ENCODE data around the gene SORCS2. TPM values are rescaled to one million over a fixed set of nuclear protein-coding genes. Genes with fewer than 3 reads are reported as not detected.

Gene SORCS2
- total RNA-seq, 1 experiment from 2014 or later, result 0.05 TPM

GRCh38 chr4:7422151-7422897, 230.0 kb downstream of the SORCS2 start:
- H3K4me1 ChIP-seq (replicated peaks), result no peaks in the 10 kb centered on the region
- no peaks in the 10 kb centered on the region for H3K9me3 ChIP-seq (replicated peaks)
- no peaks in the 10 kb centered on the region for H3K27me3 ChIP-seq (replicated peaks)
- no peak overlapping the region for H3K27ac ChIP-seq
- no peaks in the 10 kb centered on the region for H3K36me3 ChIP-seq
- no peak overlapping the region for H3K4me3 ChIP-seq
- peak in 1 of 2 experiments; percentile 3 for DNase-seq (ENCODE audit: low read depth in 1 of 2, low spot score in 2 of 2)

- no peaks in the 10 kb centered on the region for H3K9me3 ChIP-seq (replicated peaks)
- no peak overlapping the region for H3K27ac ChIP-seq
- no peak overlapping the region for H3K4me3 ChIP-seq
- DNase-seq (ENCODE audit: low read depth in 1 of 2, low spot score in 2 of 2), result peak in 1 of 2 experiments; percentile 5
- no peaks in the 10 kb centered on the region for H3K27me3 ChIP-seq (replicated peaks)
- H3K4me1 ChIP-seq (replicated peaks), result no peaks in the 10 kb centered on the region
- no peaks in the 10 kb centered on the region for H3K36me3 ChIP-seq
Measured at GRCh38 chr4:7422898-7423180, 230.5 kb downstream of the SORCS2 start.

- H3K9me3 ChIP-seq (replicated peaks), result no peaks in the 10 kb centered on the region
- H3K4me1 ChIP-seq (replicated peaks), result no peaks in the 10 kb centered on the region
- H3K4me3 ChIP-seq, result no peak overlapping the region
- no peaks in the 10 kb centered on the region for H3K36me3 ChIP-seq
- H3K27ac ChIP-seq, result no peak overlapping the region
- peak in 1 of 2 experiments; percentile 8 for DNase-seq (ENCODE audit: low read depth in 1 of 2, low spot score in 2 of 2)
- no peaks in the 10 kb centered on the region for H3K27me3 ChIP-seq (replicated peaks)
Measured at GRCh38 chr4:7423391-7423790, 231.1 kb downstream of the SORCS2 start.

GRCh38 chr4:7423801-7424552, 231.6 kb downstream of the SORCS2 start:
- no peak overlapping the region for H3K27ac ChIP-seq
- no peaks in the 10 kb centered on the region for H3K36me3 ChIP-seq
- no peaks in the 10 kb centered on the region for H3K9me3 ChIP-seq (replicated peaks)
- H3K4me3 ChIP-seq, result no peak overlapping the region
- no peaks in the 10 kb centered on the region for H3K4me1 ChIP-seq (replicated peaks)
- peak in 1 of 2 experiments; percentile 16 for DNase-seq (ENCODE audit: low read depth in 1 of 2, low spot score in 2 of 2)
- no peaks in the 10 kb centered on the region for H3K27me3 ChIP-seq (replicated peaks)

- no peak overlapping the region for H3K27ac ChIP-seq
- H3K4me1 ChIP-seq (replicated peaks), result no peaks in the 10 kb centered on the region
- H3K4me3 ChIP-seq, result no peak overlapping the region
- DNase-seq (ENCODE audit: low read depth in 1 of 2, low spot score in 2 of 2), result peak in 1 of 2 experiments; percentile 8
- no peaks in the 10 kb centered on the region for H3K9me3 ChIP-seq (replicated peaks)
- H3K27me3 ChIP-seq (replicated peaks), result no peaks in the 10 kb centered on the region
- no peaks in the 10 kb centered on the region for H3K36me3 ChIP-seq
Measured at GRCh38 chr4:7424553-7425111, 232.3 kb downstream of the SORCS2 start.

GRCh38 chr4:7425124-7425523, 232.8 kb downstream of the SORCS2 start:
- no peak for DNase-seq (ENCODE audit: low read depth in 1 of 2, low spot score in 2 of 2)
- Histone ChIP-seq H3K36me3 (no peaks in the 10 kb centered on the region), H3K4me3 (no peak overlapping the region), H3K27ac (no peak overlapping the region), H3K9me3 (replicated peaks) (no peaks in the 10 kb centered on the region), H3K27me3 (replicated peaks) (no peaks in the 10 kb centered on the region), H3K4me1 (replicated peaks) (no peaks in the 10 kb centered on the region)

GRCh38 chr4:7425591-7426468, 233.5 kb downstream of the SORCS2 start:
- H3K27ac ChIP-seq, result no peak overlapping the region
- no peaks in the 10 kb centered on the region for H3K27me3 ChIP-seq (replicated peaks)
- H3K36me3 ChIP-seq, result no peaks in the 10 kb centered on the region
- peak in 1 of 2 experiments; percentile 13 for DNase-seq (ENCODE audit: low read depth in 1 of 2, low spot score in 2 of 2)
- no peaks in the 10 kb centered on the region for H3K4me1 ChIP-seq (replicated peaks)
- no peaks in the 10 kb centered on the region for H3K9me3 ChIP-seq (replicated peaks)
- no peak overlapping the region for H3K4me3 ChIP-seq

- H3K27ac ChIP-seq, result no peak overlapping the region
- peak in 1 of 2 experiments; percentile 16 for DNase-seq (ENCODE audit: low read depth in 1 of 2, low spot score in 2 of 2)
- H3K4me1 ChIP-seq (replicated peaks), result no peaks in the 10 kb centered on the region
- no peaks in the 10 kb centered on the region for H3K27me3 ChIP-seq (replicated peaks)
- H3K4me3 ChIP-seq, result no peak overlapping the region
- no peaks in the 10 kb centered on the region for H3K36me3 ChIP-seq
- no peaks in the 10 kb centered on the region for H3K9me3 ChIP-seq (replicated peaks)
Measured at GRCh38 chr4:7426525-7427171, 234.3 kb downstream of the SORCS2 start.

GRCh38 chr4:7427361-7427760, 235.0 kb downstream of the SORCS2 start:
- H3K27ac ChIP-seq, result no peak overlapping the region
- no peaks in the 10 kb centered on the region for H3K36me3 ChIP-seq
- DNase-seq (ENCODE audit: low read depth in 1 of 2, low spot score in 2 of 2), result peak in 1 of 2 experiments; percentile 11
- H3K4me3 ChIP-seq, result no peak overlapping the region
- no peaks in the 10 kb centered on the region for H3K27me3 ChIP-seq (replicated peaks)
- H3K9me3 ChIP-seq (replicated peaks), result no peaks in the 10 kb centered on the region
- H3K4me1 ChIP-seq (replicated peaks), result no peaks in the 10 kb centered on the region

GRCh38 chr4:7427831-7428260, 235.5 kb downstream of the SORCS2 start:
- DNase-seq (ENCODE audit: low read depth in 1 of 2, low spot score in 2 of 2), result peak in 1 of 2 experiments; percentile 17
- H3K36me3 ChIP-seq, result no peaks in the 10 kb centered on the region

GRCh38 chr4:7428261-7429068, 236.1 kb downstream of the SORCS2 start:
- H3K27me3 ChIP-seq (replicated peaks), result no peaks in the 10 kb centered on the region
- H3K4me3 ChIP-seq, result no peak overlapping the region
- no peaks in the 10 kb centered on the region for H3K36me3 ChIP-seq
- DNase-seq (ENCODE audit: low read depth in 1 of 2, low spot score in 2 of 2), result peak in 1 of 2 experiments; percentile 15
- H3K9me3 ChIP-seq (replicated peaks), result no peaks in the 10 kb centered on the region
- H3K4me1 ChIP-seq (replicated peaks), result no peaks in the 10 kb centered on the region
- no peak overlapping the region for H3K27ac ChIP-seq

More at GRCh38 chr4:7427831-7428260, 235.5 kb downstream of the SORCS2 start:
- H3K4me1 ChIP-seq (replicated peaks), result no peaks in the 10 kb centered on the region
- H3K9me3 ChIP-seq (replicated peaks), result no peaks in the 10 kb centered on the region
- no peaks in the 10 kb centered on the region for H3K27me3 ChIP-seq (replicated peaks)
- no peak overlapping the region for H3K27ac ChIP-seq
- H3K4me3 ChIP-seq, result no peak overlapping the region

GRCh38 chr4:7429069-7429416, 236.7 kb downstream of the SORCS2 start:
- H3K27ac ChIP-seq, result no peak overlapping the region
- no peak for DNase-seq (ENCODE audit: low read depth in 1 of 2, low spot score in 2 of 2)
- H3K4me3 ChIP-seq, result no peak overlapping the region
- no peaks in the 10 kb centered on the region for H3K36me3 ChIP-seq
- no peaks in the 10 kb centered on the region for H3K4me1 ChIP-seq (replicated peaks)
- H3K9me3 ChIP-seq (replicated peaks), result no peaks in the 10 kb centered on the region
- no peaks in the 10 kb centered on the region for H3K27me3 ChIP-seq (replicated peaks)
